ENCODE data around the gene ADGRE2. TPM values are rescaled to one million over a fixed set of nuclear protein-coding genes. Genes with fewer than 3 reads are reported as not detected.
A peak's percentile ranks its signal among the peaks of the same experiment; 100 is the strongest.

Gene ADGRE2
- total RNA-seq, 4 donors from 2014 or later: 0.49 to 5.8 (median 4.0) TPM

DNA sequence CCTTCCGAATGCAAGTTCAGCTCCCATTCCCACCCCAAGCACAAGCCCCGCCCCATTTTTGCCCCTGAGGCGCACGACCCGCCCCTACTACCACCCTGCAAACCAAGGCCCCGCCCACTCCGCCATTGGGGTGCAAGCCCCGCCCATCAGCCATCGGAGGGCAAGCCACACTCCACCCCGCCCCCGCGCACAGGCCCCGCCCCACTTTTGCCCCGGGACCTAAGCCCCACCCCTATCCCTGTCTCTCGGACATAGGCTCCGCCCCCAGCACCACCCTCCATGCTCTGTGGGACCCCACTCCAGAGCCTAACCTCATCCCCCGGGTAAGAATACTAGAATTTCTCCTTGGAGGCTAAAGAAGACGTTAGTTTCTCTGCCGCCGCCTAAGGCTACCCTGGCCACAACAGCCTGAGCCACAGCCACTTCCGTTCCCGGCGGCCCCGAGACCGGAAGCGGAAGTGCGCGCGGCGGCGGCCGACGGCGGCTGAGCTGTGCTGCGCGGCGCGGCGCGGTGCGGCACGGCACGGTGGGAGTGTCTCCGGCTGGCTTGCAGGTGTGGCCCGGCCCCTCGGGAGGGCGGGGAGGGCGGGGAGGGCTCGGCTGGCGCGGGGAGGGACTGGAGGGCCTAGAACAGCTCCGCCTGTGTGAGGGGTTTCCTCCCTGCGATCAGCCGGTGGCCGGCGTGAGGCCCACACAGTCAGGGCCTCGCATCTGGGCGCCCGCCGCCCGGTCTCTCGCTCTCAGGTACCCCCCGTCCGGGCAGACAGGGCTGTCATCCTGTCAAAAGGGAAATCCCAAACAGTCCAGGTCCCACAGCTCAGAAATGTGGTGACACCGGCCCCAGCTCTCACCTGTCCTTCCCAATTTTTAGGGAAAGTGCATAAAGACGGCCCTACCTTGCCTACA, 88.5 kb downstream of the ADGRE2 start, which contains the start of gene ZNF333:
Gene ZNF333 (plus strand): TSS at position 451 of the 906 bp plus-strand sequence. CDS start 3,444 bp downstream, outside the sequence.
- H3K4me1 ChIP-seq: peaks cover 0 to 29% (median 8%) of the 10 kb centered on the region in 3 donors
- peak within 1 kb of the TSS; percentile 50 to 88 (median 62) for H3K4me3 ChIP-seq
- H3K36me3 ChIP-seq: peaks cover 0 to 16% (median 2%) of the 10 kb centered on the region in 3 donors
- DNase-seq: peak; percentile 81
- TF ChIP-seq, protein P1, sequence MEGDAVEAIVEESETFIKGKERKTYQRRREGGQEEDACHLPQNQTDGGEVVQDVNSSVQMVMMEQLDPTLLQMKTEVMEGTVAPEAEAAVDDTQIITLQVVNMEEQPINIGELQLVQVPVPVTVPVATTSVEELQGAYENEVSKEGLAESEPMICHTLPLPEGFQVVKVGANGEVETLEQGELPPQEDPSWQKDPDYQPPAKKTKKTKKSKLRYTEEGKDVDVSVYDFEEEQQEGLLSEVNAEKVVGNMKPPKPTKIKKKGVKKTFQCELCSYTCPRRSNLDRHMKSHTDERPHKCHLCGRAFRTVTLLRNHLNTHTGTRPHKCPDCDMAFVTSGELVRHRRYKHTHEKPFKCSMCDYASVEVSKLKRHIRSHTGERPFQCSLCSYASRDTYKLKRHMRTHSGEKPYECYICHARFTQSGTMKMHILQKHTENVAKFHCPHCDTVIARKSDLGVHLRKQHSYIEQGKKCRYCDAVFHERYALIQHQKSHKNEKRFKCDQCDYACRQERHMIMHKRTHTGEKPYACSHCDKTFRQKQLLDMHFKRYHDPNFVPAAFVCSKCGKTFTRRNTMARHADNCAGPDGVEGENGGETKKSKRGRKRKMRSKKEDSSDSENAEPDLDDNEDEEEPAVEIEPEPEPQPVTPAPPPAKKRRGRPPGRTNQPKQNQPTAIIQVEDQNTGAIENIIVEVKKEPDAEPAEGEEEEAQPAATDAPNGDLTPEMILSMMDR (IDR thresholded peaks at IDR 0.05): peak in 1 of 6 experiments; percentile 21
- TF ChIP-seq POLR2A (IDR thresholded peaks at IDR 0.05): peak in 2 of 4 donors; percentile 57 to 62
- H3K9me3 ChIP-seq: no peaks in the 10 kb centered on the region
- intact Hi-C loops (cut with DNase I): loop anchor here (5.0 kb wide), 1 partner anchor 118 kb away; the partner anchor contains the start of gene NDUFB7
- no peaks in the 10 kb centered on the region for H3K27me3 ChIP-seq
- WGBS, 2 donors: 0 to 1% methylated on average over 3 to 8 of the region's 66 CpGs
- H3K27ac ChIP-seq: peak within 1 kb of the TSS; percentile 93 to 97 (median 94)

DNA sequence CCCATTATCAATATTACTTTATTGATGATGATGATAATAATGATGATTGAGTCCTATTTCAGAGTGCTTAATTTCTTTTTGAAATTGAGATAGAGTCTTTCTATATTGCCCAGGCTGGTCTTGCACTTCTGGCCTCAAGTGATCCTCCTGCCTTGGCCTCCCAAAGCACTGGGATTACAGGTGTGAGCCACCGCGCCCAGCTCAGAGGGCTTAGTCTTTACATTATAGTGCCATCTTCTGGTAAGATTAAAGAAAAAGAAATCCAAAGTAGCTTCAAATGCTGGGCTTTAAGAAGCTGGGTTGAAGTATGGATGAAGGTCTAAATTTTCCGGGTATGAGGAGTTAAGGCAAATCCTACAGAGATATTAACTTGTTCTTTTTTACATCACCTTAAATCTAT, 91.9 kb downstream of the ADGRE2 start:
- Histone ChIP-seq H3K9me3 (no peaks in the 10 kb centered on the region), H3K4me3 (no peak overlapping the region), H3K36me3 (no peaks in the 10 kb centered on the region), H3K27me3 (peaks cover 0 to 11% (median 0%) of the 10 kb centered on the region in 4 donors), H3K27ac (no peak overlapping the region), H3K4me1 (peaks cover 0 to 22% (median 8%) of the 10 kb centered on the region in 3 donors)
- intact Hi-C loops (cut with DNase I): no loop called here
- no peak for DNase-seq
- TF ChIP-seq POLR2A (IDR thresholded peaks at IDR 0.05): no peak
- TF ChIP-seq, protein P1 (IDR thresholded peaks at IDR 0.05): peak in 4 of 6 experiments; percentile 13 to 44 (median 30)
- 32 to 43% methylated on average over 3 of the region's 3 CpGs for WGBS, 2 donors

DNA sequence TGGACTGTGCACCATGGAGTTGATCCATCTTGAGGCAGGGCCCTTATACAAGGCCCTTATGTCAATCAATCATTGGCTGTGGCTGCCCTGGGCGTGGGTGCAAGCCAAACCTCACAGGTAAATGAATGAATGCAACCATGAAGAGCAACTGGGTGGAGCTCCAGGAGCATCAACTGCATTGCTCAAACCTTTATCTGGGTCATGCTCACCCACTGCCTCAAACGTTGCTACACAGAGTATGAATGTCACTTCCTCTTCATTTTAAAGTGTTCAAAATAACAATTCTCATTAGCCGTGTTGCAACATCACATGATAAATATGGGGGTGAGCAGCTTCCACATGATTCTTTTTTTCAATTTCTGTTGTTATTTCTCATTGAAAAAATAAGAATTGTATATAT, 94.9 kb downstream of the ADGRE2 start:
- intact Hi-C loops (cut with DNase I): no loop called here
- no peak overlapping the region for H3K4me3 ChIP-seq
- TF ChIP-seq POLR2A (IDR thresholded peaks at IDR 0.05): no peak
- TF ChIP-seq, protein P1 (IDR thresholded peaks at IDR 0.05): no peak
- no peak for DNase-seq
- 26 to 28% methylated on average over 3 of the region's 3 CpGs for WGBS, 2 donors
- no peak overlapping the region for H3K27ac ChIP-seq
- H3K9me3 ChIP-seq: no peaks in the 10 kb centered on the region
- peaks cover 0 to 14% (median 0%) of the 10 kb centered on the region in 4 donors for H3K27me3 ChIP-seq
- no peaks in the 10 kb centered on the region for H3K4me1 ChIP-seq
- no peaks in the 10 kb centered on the region for H3K36me3 ChIP-seq

Small RNAs within 50 kb of the gene (small RNA-seq; reads per million reads assigned to genes)
- 0 to 0.15 (median 0) reads per million in 4 donors for gene AC005255.1

Other genes with a start within 250 kb of the ADGRE2 start
- 100 to 1,000 TPM; 130 to 290 (median 190) TPM for gene TECR, start 249.0 kb downstream of the ADGRE2 start, total RNA-seq
- 100 to 1,000 TPM; 262 to 379 (median 295) TPM for gene NDUFB7, start 206.5 kb downstream of the ADGRE2 start, total RNA-seq
- not detected for gene CLEC17A, start 195.5 kb downstream of the ADGRE2 start, total RNA-seq
- gene ADGRE3, start 103.7 kb downstream of the ADGRE2 start, total RNA-seq: under 1 TPM in 1 of 4 donors, not detected in 3; 0.29 TPM
- gene ZNF333, start 88.5 kb downstream of the ADGRE2 start, total RNA-seq: 10 to 100 TPM in 1 of 4 donors, 1 to 10 TPM in 3; 1.1 to 20.2 (median 3.9) TPM
- under 1 TPM in 1 of 4 donors, not detected in 3; 0.38 TPM for gene OR7A5, start 56.6 kb upstream of the ADGRE2 start, total RNA-seq
- gene OR7C1, start 56.6 kb upstream of the ADGRE2 start, total RNA-seq: not detected
- not detected for gene OR7A10, start 70.4 kb upstream of the ADGRE2 start, total RNA-seq
- gene OR7A17, start 107.6 kb upstream of the ADGRE2 start, total RNA-seq: not detected
- gene OR7C2, start 162.9 kb upstream of the ADGRE2 start, total RNA-seq: not detected
- gene SLC1A6, start 201.3 kb upstream of the ADGRE2 start, total RNA-seq: not detected

Measured in esophagus squamous epithelium (tissue), 5 donors.